HL-60 (cell line): ENCODE results near the gene MPEG1.

Experiments used
- DNase-seq, 2 experiments: peaks; one replicate each; pipeline ENCODE4 v3.0.0-alpha.2; 2010 to 2020; ENCODE audit warnings: low read depth in 1 of 2, low spot score in 1 of 2
- H3K27ac ChIP-seq: fragments of 250-450 bp; sonication (Bioruptor Pico); replicated peaks from 2 replicates; pipeline ENCODE4 v1.5.1; 2020; ENCODE audit warnings: mild to moderate bottlenecking, moderate library complexity
- H3K27me3 ChIP-seq: fragments of 250-450 bp; sonication (Bioruptor Pico); 2 replicates; pipeline ENCODE4 v1.5.1; 2021; ENCODE audit warnings: mild to moderate bottlenecking, moderate library complexity; ENCODE audit not compliant: insufficient read depth, poor library complexity, severe bottlenecking
- H3K4me3 ChIP-seq: replicated peaks from 2 replicates; pipeline ENCODE4 v1.5.1; 2011; ENCODE audit warnings: mild to moderate bottlenecking, control low read depth, low read length; ENCODE audit not compliant: insufficient read depth
- CTCF ChIP-seq: IDR thresholded peaks from one replicate; pipeline ENCODE4 v1.5.1; 2011; ENCODE audit warnings: low read length, control low read depth, inconsistent platforms; ENCODE audit not compliant: insufficient read depth
- GABPA ChIP-seq: IDR thresholded peaks from 2 replicates; pipeline ENCODE4 v1.6.1; 2012; ENCODE audit warnings: low read depth
- POLR2AphosphoS5 ChIP-seq: IDR thresholded peaks from 2 replicates; pipeline ENCODE4 v1.6.1; 2012; ENCODE audit warnings: low read depth
- REST ChIP-seq: IDR thresholded peaks from 2 replicates; pipeline ENCODE4 v1.6.1; 2012; ENCODE audit warnings: low read depth; ENCODE audit not compliant: insufficient replicate concordance
- SPI1 ChIP-seq: IDR thresholded peaks from 2 replicates; pipeline ENCODE4 v1.6.1; 2012; ENCODE audit warnings: low read depth, mild to moderate bottlenecking, borderline replicate concordance

MPEG1 gene

GRCh38 chr11:59180168-59180776, 32.5 kb downstream of the MPEG1 start:
- H3K4me3 ChIP-seq, result no peak overlapping the region
- no peaks in the 10 kb centered on the region for H3K27me3 ChIP-seq
- H3K27ac ChIP-seq, result no peak overlapping the region
- DNase-seq, result no peak
- no peak for TF ChIP-seq GABPA
- TF ChIP-seq POLR2AphosphoS5, result no peak
- TF ChIP-seq CTCF, result no peak
- no peak for TF ChIP-seq SPI1
- TF ChIP-seq REST, result no peak

- Histone ChIP-seq H3K27me3 (peaks cover under 1% of the 10 kb centered on the region), H3K27ac (no peak overlapping the region), H3K4me3 (no peak overlapping the region)
- no peak for DNase-seq
- TF ChIP-seq GABPA (no peak), POLR2AphosphoS5 (no peak), CTCF (no peak), REST (no peak), SPI1 (no peak)
Observed at GRCh38 chr11:59179121-59179520, 33.6 kb downstream of the MPEG1 start.

GRCh38 chr11:59178402-59178801, 34.3 kb downstream of the MPEG1 start:
- Histone ChIP-seq H3K27me3 (peaks cover 7% of the 10 kb centered on the region), H3K4me3 (no peak overlapping the region), H3K27ac (no peak overlapping the region)
- DNase-seq, result no peak
- TF ChIP-seq REST (no peak), GABPA (no peak), POLR2AphosphoS5 (no peak), SPI1 (no peak), CTCF (no peak)
